Measurements from ENCODE around the gene ADAP2.
"Not testable (repeated sequence)": the region's sequence is repeated elsewhere in the genome, so short reads cannot be mapped to it uniquely, and the experiment has no call there.

The ADAP2 gene

GRCh38 chr17:30931582-30931981, 9.8 kb downstream of the ADAP2 start:
- not testable (repeated sequence) for DNase-seq

- no peak for DNase-seq
Observed at GRCh38 chr17:30933966-30934365, 12.2 kb downstream of the ADAP2 start.

GRCh38 chr17:30939051-30939689, 17.4 kb downstream of the ADAP2 start:
- no peak for DNase-seq

- no peak for DNase-seq
Observed at GRCh38 chr17:30942308-30943079, 20.7 kb downstream of the ADAP2 start.

GRCh38 chr17:30947796-30948195, 26.1 kb downstream of the ADAP2 start:
- DNase-seq = no peak

GRCh38 chr17:30950189-30950588, 28.4 kb downstream of the ADAP2 start:
- DNase-seq = no peak

- DNase-seq = no peak
Observed at GRCh38 chr17:30950669-30951399, 29.1 kb downstream of the ADAP2 start.

- no peak for DNase-seq
Observed at GRCh38 chr17:30952638-30953393, 31.1 kb downstream of the ADAP2 start.

- DNase-seq = no peak
Observed at GRCh38 chr17:30954046-30954830, 32.5 kb downstream of the ADAP2 start.

- no peak for DNase-seq
Observed at GRCh38 chr17:30956764-30957374, 35.1 kb downstream of the ADAP2 start.

- DNase-seq = no peak
Observed at GRCh38 chr17:30957741-30958140, 36.0 kb downstream of the ADAP2 start.

- DNase-seq = no peak
Observed at GRCh38 chr17:30958187-30958586, 36.4 kb downstream of the ADAP2 start.

GRCh38 chr17:30961209-30962188, 39.8 kb downstream of the ADAP2 start:
- no peak for DNase-seq

GRCh38 chr17:30964312-30964711, 42.6 kb downstream of the ADAP2 start:
- not testable (repeated sequence) for DNase-seq

GRCh38 chr17:30964876-30965275, 43.1 kb downstream of the ADAP2 start:
- no peak for DNase-seq

- DNase-seq = no peak
Observed at GRCh38 chr17:30965686-30966085, 43.9 kb downstream of the ADAP2 start.

GRCh38 chr17:30967911-30968310, 46.2 kb downstream of the ADAP2 start:
- not testable (repeated sequence) for DNase-seq

- DNase-seq = no peak
Observed at GRCh38 chr17:30969989-30970830, 48.5 kb downstream of the ADAP2 start.

GRCh38 chr17:30970831-30971567, 49.3 kb downstream of the ADAP2 start, which contains the start of gene RNF135:
TSS of gene RNF135 (plus strand) at chr17:30971039. CDS start at chr17:30971074, 35 bp downstream.
- peak; percentile 17 for DNase-seq

Data from activated T-cell treated with anti-CD3 and anti-CD28 coated beads for 4 hours (primary cell).